Right lobe of liver (tissue), 6 donors: ENCODE results near the gene BIVM. TPM values are rescaled to one million over a fixed set of nuclear protein-coding genes. Genes with fewer than 3 reads are reported as not detected.

Experiments used
- ATAC-seq, 4 donors: fragments of 200-7000 bp; cut with Tn5 transposase; one replicate each; pipeline ENCODE4 v1.9.1; 2020; ENCODE audit warnings: mild to moderate bottlenecking in 4 of 4, moderate library complexity in 4 of 4
- DNase-seq, 3 donors: peaks; one replicate each; pipeline ENCODE4 v3.0.0-alpha.2; 2020
- H3K27ac ChIP-seq, 3 donors: fragments of 200-600 bp; one replicate each; pipeline ENCODE4 v1.8.0; 2022
- H3K27me3 ChIP-seq, 2 donors: fragments of 200-600 bp; one replicate each; pipeline ENCODE4 v1.8.0; 2022
- H3K36me3 ChIP-seq, 4 donors: fragments of 200-600 bp; sonication (generic) in 1 of 4; one replicate each; pipeline versions ENCODE4 v1.5.1 to v1.8.0; 2017 to 2022; ENCODE audit warnings: control low read depth in 1 of 4
- H3K4me1 ChIP-seq, 4 donors: fragments of 200-600 bp; sonication (generic) in 1 of 4; one replicate each; pipeline versions ENCODE4 v1.5.1 to v1.8.0; 2017 to 2022; ENCODE audit warnings: control low read depth in 1 of 4
- H3K4me3 ChIP-seq, 3 donors: fragments of 200-600 bp; one replicate each; pipeline ENCODE4 v1.8.0; 2022
- H3K9me3 ChIP-seq, 4 donors: fragments of 200-600 bp; sonication (generic) in 1 of 4; one replicate each; pipeline versions ENCODE4 v1.5.1 to v1.8.0; 2017 to 2022; ENCODE audit warnings: control low read depth in 1 of 4
- POLR2A ChIP-seq: fragments of 450-650 bp; IDR thresholded peaks from one replicate; pipeline ENCODE4 v1.6.1; 2017; ENCODE audit warnings: antibody characterized with exemption, mild to moderate bottlenecking
- WGBS: methylation state at CpG from one replicate; pipeline ENCODE4 v1.1.6; 2018; ENCODE audit warnings: low coverage, low lambda C conversion rate; ENCODE audit not compliant: insufficient coverage; ENCODE audit errors: missing lambda C conversion rate; 5-methylcytosine and 5-hydroxymethylcytosine counted together
- intact Hi-C, 2 donors: fragments of 100-400 bp; cut with DNase I; formaldehyde crosslinking; loops; one replicate each; pipeline versions ENCODE4 v1.11.2 to v1.14.1; 2022
- total RNA-seq, 6 experiments: library from RNA; depleted of rRNA in 2 of 6; stranded (reverse); fragments of >200 nt in 2 of 6; fragmentation: NEBNext Ultra II Directional in 3 of 6; extraction: Animal tissue kit (Norgen Biotek cat#: 25700) in 3 of 6; gene quantifications; one replicate each; pipeline versions ENCODE4 v1.1.0 to v1.2.4, GENCODE V29; 2016 to 2023
- TF ChIP-seq, protein P1 (sequence below), 4 donors: fragments of 200-600 bp in 3 of 4; fragments of 450-650 bp in 1 of 4; IDR thresholded peaks; one replicate each; pipeline versions ENCODE4 v1.5.1 to v1.8.0; 2016 to 2022; ENCODE audit warnings: antibody characterized with exemption in 4 of 4, mild to moderate bottlenecking in 2 of 4
- donor health status: DM: no; HTN: yes; CAD: no.
- donor health status: DM: no; HTN: no; CAD: no.
- donor health status: DM: no; HTN: no; CAD: no.
- donor health status: DM: no; HTN: yes; CAD: no.
- donor health status: DM: no; HTN: yes; CAD: no.

Gene BIVM
- total RNA-seq, 6 experiments from 2014 or later = 12.0 to 19.4 (median 16.8) TPM

GRCh38 chr13:102771298-102772041 lies 27.4 kb upstream of the BIVM start:
- TF ChIP-seq POLR2A = no peak
- TF ChIP-seq, protein P1, sequence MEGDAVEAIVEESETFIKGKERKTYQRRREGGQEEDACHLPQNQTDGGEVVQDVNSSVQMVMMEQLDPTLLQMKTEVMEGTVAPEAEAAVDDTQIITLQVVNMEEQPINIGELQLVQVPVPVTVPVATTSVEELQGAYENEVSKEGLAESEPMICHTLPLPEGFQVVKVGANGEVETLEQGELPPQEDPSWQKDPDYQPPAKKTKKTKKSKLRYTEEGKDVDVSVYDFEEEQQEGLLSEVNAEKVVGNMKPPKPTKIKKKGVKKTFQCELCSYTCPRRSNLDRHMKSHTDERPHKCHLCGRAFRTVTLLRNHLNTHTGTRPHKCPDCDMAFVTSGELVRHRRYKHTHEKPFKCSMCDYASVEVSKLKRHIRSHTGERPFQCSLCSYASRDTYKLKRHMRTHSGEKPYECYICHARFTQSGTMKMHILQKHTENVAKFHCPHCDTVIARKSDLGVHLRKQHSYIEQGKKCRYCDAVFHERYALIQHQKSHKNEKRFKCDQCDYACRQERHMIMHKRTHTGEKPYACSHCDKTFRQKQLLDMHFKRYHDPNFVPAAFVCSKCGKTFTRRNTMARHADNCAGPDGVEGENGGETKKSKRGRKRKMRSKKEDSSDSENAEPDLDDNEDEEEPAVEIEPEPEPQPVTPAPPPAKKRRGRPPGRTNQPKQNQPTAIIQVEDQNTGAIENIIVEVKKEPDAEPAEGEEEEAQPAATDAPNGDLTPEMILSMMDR (IDR thresholded peaks at IDR 0.05) = no peak
- Histone ChIP-seq H3K27ac (peak overlapping the region in 2 of 3 donors; percentile 57 to 94), H3K36me3 (no peaks in the 10 kb centered on the region), H3K9me3 (no peaks in the 10 kb centered on the region), H3K4me1 (peaks cover 0 to 21% (median 6%) of the 10 kb centered on the region in 4 donors), H3K27me3 (no peaks in the 10 kb centered on the region), H3K4me3 (peak overlapping the region in 1 of 3 donors; percentile 4)
- 43% methylated on average over 6 of the region's 6 CpGs for WGBS
- no peak for ATAC-seq
- intact Hi-C loops = no loop called here
- no peak for DNase-seq

GRCh38 chr13:102772042-102772425 lies 26.9 kb upstream of the BIVM start:
- intact Hi-C loops = no loop called here
- Histone ChIP-seq H3K4me3 (peak overlapping the region in 1 of 3 donors; percentile 82), H3K4me1 (peaks cover 0 to 21% (median 6%) of the 10 kb centered on the region in 4 donors), H3K36me3 (no peaks in the 10 kb centered on the region), H3K27me3 (no peaks in the 10 kb centered on the region), H3K9me3 (no peaks in the 10 kb centered on the region), H3K27ac (peak overlapping the region in 2 of 3 donors; percentile 87 to 94)
- no peak for ATAC-seq
- TF ChIP-seq, protein P1 (IDR thresholded peaks at IDR 0.05) = no peak
- TF ChIP-seq POLR2A = no peak
- no peak for DNase-seq
- 59% methylated on average over 16 of the region's 16 CpGs for WGBS

DNA sequence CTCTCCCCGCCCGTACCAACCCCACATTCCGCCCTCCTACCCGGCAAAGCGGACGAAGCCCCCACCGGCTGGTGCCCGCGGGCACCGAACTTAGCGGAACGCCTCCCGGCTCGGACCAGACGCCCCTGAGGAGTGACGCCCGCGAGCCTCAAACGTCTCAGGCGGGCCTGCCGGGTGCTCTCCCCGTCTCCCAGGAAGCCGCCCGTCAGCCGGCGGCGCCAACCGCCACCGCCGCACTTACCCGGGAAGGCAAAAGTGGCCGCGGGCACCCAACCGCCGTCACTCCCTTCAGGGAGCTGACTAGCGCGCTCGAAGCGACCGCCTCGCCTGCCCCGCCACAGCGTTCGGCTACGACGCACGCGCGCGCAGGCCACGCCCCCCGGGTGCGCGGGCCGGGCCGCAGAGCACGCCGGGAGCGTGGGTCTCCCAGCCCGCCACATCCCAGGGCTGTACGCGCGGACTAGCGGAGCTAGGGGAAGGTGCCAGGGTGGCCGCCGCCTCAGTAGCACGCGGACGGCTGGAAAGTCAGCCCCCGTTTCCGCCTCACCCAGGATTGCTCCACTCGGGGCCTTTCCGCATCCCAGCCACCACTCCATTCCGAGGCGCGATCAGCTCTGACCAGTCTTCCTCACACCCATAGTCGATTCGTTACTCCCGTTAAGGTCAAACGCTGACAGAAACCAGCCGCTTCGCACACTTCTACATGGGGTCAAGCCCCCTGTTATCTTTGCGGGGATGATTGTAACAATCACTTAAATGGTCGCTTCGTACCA lies 25.3 kb upstream of the BIVM start, which contains the start of gene TEX30:
Gene TEX30, minus strand, starts transcription at position 346 of the 773 bp plus-strand sequence. CDS start 3,760 bp downstream, outside the sequence.
- 2% methylated on average over 21 of the region's 85 CpGs for WGBS
- Histone ChIP-seq H3K4me3 (peak within 1 kb of the TSS; percentile 77 to 82 (median 78)), H3K9me3 (no peaks in the 10 kb centered on the region), H3K4me1 (peaks cover 0 to 21% (median 6%) of the 10 kb centered on the region in 4 donors), H3K27me3 (no peaks in the 10 kb centered on the region), H3K36me3 (no peaks in the 10 kb centered on the region), H3K27ac (peak within 1 kb of the TSS; percentile 86 to 94 (median 87))
- intact Hi-C loops = no loop called here
- TF ChIP-seq, protein P1 (IDR thresholded peaks at IDR 0.05) = no peak
- peak; percentile 98 for TF ChIP-seq POLR2A
- peak; percentile 91 to 97 (median 93) for ATAC-seq
- peak; percentile 90 to 91 (median 90) for DNase-seq

- DNase-seq (peak in 2 of 3 donors; percentile 30 to 63), ATAC-seq (peak in 2 of 4 donors; percentile 1 to 14)
- Histone ChIP-seq H3K36me3 (no peaks in the 10 kb centered on the region), H3K4me3 (peak overlapping the region in 2 of 3 donors; percentile 77 to 82), H3K27ac (peak overlapping the region in 2 of 3 donors; percentile 87 to 94), H3K9me3 (no peaks in the 10 kb centered on the region), H3K27me3 (no peaks in the 10 kb centered on the region), H3K4me1 (peaks cover 0 to 21% (median 6%) of the 10 kb centered on the region in 4 donors)
- 77% methylated on average over 15 of the region's 27 CpGs for WGBS
- intact Hi-C loops = no loop called here
- TF ChIP-seq, protein P1 (IDR thresholded peaks at IDR 0.05) = no peak
- TF ChIP-seq POLR2A = no peak
These were observed 24.7 kb upstream of the BIVM start for GRCh38 chr13:102774214-102774568.
